ENCODE results near the gene NAA40. TPM values are rescaled to one million over a fixed set of nuclear protein-coding genes. Genes with fewer than 3 reads are reported as not detected.

The NAA40 gene
- total and polyA plus RNA-seq, 10 of the 15 experiments (the other 5 are each of a cell fraction or from before 2014, with no cell fraction given): 4.8 to 31.6 (median 22.2) TPM

DNA sequence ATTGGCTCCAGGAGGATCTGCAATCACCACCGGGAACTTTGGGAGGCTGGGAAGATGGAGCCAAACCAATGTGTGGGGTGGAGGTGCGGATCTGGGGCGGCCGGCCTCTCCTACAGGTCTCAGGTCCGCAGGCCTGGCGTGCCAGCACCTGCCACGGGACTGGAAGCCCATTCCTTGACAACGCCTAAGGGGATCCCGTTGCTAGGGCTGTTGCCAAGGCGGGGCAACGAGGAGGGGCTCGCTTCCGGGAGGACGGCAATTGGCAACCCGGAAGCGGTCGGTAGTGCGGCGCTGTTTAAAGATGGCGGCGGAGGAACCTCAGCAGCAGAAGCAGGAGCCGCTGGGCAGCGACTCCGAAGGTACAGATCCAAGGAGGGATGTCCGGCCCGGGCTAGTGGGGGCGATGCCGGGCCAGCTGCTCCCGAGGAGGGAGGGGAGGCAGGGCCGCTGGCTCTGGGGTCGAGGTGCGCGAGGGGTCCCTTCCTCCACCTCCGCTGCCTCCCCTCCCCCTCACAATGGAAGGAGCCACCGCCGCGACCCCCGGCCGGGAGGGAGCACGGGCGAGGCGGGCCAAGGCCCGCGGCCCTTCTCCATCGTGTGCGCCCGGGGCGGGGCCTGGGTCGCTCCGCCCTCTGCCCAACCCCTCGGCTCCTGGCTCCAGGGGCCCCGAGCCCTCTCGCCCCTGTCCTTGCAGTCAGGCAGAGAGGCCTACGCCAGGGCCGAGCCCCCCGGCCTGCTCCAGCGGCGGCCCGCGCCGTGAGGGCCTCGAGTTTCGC lies 47.5 kb downstream of the NAA40 start, which contains the start of gene OTUB1 (continued):
- TF ChIP-seq GATAD2B (conservative IDR thresholded peaks at IDR 0.05; ENCODE audit: low read depth): peak; percentile 75; the same call in 1 of the 2 replicates
- 0 out of 2 replicates have a peak, but pooled peaks have one; percentile 75 for TF ChIP-seq ZNF207 (IDR thresholded peaks at IDR 0.05; ENCODE audit: borderline replicate concordance)
- TF ChIP-seq, protein P1, sequence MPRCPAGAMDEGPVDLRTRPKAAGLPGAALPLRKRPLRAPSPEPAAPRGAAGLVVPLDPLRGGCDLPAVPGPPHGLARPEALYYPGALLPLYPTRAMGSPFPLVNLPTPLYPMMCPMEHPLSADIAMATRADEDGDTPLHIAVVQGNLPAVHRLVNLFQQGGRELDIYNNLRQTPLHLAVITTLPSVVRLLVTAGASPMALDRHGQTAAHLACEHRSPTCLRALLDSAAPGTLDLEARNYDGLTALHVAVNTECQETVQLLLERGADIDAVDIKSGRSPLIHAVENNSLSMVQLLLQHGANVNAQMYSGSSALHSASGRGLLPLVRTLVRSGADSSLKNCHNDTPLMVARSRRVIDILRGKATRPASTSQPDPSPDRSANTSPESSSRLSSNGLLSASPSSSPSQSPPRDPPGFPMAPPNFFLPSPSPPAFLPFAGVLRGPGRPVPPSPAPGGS (IDR thresholded peaks at IDR 0.05; ENCODE audit: borderline replicate concordance, insufficient read depth, low read depth, low read length, poor library complexity, severe bottlenecking): no peak
- peak; percentile 10; the same call in 1 of the 2 replicates for TF ChIP-seq MYB (IDR thresholded peaks at IDR 0.05; ENCODE audit: borderline replicate concordance, low read depth, low read length)
- TF ChIP-seq RCOR1 (conservative IDR thresholded peaks at IDR 0.05; ENCODE audit: low read depth, low read length): no peak
- TF ChIP-seq MEF2B (IDR thresholded peaks at IDR 0.05; ENCODE audit: partially characterized antibody, poor library complexity, severe bottlenecking): no peak
- TF ChIP-seq TCF12 (IDR thresholded peaks at IDR 0.05; ENCODE audit: low read depth, low read length): peak; percentile 50; the same call in 1 of the 2 replicates
- TF ChIP-seq HDAC2 (IDR thresholded peaks at IDR 0.05): no peak
- TF ChIP-seq, protein P2, sequence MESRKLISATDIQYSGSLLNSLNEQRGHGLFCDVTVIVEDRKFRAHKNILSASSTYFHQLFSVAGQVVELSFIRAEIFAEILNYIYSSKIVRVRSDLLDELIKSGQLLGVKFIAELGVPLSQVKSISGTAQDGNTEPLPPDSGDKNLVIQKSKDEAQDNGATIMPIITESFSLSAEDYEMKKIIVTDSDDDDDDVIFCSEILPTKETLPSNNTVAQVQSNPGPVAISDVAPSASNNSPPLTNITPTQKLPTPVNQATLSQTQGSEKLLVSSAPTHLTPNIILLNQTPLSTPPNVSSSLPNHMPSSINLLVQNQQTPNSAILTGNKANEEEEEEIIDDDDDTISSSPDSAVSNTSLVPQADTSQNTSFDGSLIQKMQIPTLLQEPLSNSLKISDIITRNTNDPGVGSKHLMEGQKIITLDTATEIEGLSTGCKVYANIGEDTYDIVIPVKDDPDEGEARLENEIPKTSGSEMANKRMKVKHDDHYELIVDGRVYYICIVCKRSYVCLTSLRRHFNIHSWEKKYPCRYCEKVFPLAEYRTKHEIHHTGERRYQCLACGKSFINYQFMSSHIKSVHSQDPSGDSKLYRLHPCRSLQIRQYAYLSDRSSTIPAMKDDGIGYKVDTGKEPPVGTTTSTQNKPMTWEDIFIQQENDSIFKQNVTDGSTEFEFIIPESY (IDR thresholded peaks at IDR 0.05): no peak
- no peak for TF ChIP-seq ZNF622 (IDR thresholded peaks at IDR 0.05)
- TF ChIP-seq ETV6 (conservative IDR thresholded peaks at IDR 0.05 in 1 of 2, IDR thresholded peaks at IDR 0.05 in 1 of 2; ENCODE audit: borderline replicate concordance in 1 of 2, low read depth in 1 of 2): peak in 1 of 2 experiments; percentile 43; a peak in 1 of 4 replicates
- no peak for TF ChIP-seq ZBED1 (IDR thresholded peaks at IDR 0.05; ENCODE audit: borderline replicate concordance)
- TF ChIP-seq, protein P3, sequence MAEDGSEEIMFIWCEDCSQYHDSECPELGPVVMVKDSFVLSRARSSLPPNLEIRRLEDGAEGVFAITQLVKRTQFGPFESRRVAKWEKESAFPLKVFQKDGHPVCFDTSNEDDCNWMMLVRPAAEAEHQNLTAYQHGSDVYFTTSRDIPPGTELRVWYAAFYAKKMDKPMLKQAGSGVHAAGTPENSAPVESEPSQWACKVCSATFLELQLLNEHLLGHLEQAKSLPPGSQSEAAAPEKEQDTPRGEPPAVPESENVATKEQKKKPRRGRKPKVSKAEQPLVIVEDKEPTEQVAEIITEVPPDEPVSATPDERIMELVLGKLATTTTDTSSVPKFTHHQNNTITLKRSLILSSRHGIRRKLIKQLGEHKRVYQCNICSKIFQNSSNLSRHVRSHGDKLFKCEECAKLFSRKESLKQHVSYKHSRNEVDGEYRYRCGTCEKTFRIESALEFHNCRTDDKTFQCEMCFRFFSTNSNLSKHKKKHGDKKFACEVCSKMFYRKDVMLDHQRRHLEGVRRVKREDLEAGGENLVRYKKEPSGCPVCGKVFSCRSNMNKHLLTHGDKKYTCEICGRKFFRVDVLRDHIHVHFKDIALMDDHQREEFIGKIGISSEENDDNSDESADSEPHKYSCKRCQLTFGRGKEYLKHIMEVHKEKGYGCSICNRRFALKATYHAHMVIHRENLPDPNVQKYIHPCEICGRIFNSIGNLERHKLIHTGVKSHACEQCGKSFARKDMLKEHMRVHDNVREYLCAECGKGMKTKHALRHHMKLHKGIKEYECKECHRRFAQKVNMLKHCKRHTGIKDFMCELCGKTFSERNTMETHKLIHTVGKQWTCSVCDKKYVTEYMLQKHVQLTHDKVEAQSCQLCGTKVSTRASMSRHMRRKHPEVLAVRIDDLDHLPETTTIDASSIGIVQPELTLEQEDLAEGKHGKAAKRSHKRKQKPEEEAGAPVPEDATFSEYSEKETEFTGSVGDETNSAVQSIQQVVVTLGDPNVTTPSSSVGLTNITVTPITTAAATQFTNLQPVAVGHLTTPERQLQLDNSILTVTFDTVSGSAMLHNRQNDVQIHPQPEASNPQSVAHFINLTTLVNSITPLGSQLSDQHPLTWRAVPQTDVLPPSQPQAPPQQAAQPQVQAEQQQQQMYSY (CRISPR knock-in tag; IDR thresholded peaks at IDR 0.05): no peak
- TF ChIP-seq IRF4 (IDR thresholded peaks at IDR 0.05; ENCODE audit: low read depth, low read length): no peak
- TF ChIP-seq FOS (IDR thresholded peaks at IDR 0.05; ENCODE audit: borderline replicate concordance, extremely low read depth, insufficient read length): no peak
- TF ChIP-seq, protein P4, sequence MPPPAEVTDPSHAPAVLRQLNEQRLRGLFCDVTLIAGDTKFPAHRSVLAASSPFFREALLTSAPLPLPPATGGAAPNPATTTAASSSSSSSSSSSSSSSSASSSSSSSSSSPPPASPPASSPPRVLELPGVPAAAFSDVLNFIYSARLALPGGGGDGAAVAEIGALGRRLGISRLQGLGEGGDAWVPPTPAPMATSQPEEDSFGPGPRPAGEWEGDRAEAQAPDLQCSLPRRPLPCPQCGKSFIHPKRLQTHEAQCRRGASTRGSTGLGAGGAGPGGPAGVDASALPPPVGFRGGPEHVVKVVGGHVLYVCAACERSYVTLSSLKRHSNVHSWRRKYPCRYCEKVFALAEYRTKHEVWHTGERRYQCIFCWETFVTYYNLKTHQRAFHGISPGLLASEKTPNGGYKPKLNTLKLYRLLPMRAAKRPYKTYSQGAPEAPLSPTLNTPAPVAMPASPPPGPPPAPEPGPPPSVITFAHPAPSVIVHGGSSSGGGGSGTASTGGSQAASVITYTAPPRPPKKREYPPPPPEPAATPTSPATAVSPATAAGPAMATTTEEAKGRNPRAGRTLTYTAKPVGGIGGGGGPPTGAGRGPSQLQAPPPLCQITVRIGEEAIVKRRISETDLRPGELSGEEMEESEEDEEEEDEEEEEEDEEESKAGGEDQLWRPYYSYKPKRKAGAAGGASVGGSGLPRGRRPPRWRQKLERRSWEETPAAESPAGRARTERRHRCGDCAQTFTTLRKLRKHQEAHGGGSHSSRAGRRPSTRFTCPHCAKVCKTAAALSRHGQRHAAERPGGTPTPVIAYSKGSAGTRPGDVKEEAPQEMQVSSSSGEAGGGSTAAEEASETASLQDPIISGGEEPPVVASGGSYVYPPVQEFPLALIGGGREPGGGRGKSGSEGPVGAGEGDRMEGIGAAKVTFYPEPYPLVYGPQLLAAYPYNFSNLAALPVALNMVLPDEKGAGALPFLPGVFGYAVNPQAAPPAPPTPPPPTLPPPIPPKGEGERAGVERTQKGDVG (CRISPR knock-in tag; IDR thresholded peaks at IDR 0.05): no peak
- TF ChIP-seq, protein P5, sequence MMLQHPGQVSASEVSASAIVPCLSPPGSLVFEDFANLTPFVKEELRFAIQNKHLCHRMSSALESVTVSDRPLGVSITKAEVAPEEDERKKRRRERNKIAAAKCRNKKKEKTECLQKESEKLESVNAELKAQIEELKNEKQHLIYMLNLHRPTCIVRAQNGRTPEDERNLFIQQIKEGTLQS (IDR thresholded peaks at IDR 0.05; ENCODE audit: borderline replicate concordance, extremely low read depth, low read depth, low read length): no peak
- no peak for TF ChIP-seq WRNIP1 (IDR thresholded peaks at IDR 0.05; ENCODE audit: borderline replicate concordance, low read depth, low read length)

All from GM12878 (cell line).